ENCODE data around the gene SETBP1.

Gene SETBP1

DNA sequence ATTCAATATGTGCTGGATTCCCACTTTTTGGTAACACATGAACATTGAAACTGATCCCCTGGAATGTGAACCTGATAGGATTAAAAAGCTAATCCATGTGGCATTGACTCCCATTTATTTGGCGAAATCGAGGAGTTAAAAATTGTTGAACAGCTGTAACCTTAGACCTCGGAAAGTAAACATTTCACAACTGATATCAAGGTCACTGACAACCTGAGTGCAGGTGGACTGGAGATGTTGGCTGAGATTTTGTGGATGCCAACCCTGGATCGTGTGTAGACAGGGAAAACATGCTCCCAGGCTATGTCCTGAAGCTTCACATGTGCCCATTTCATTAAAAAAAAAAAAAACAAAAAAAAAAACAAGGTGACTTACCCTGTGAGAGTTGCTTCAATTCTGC, 204.8 kb downstream of the SETBP1 start:
- DNase-seq: no peak
- in situ Hi-C loops (cut with HindIII; ENCODE audit: low pct_ligation_motif_present, low sequenced_read_pairs): no loop called here
- Histone ChIP-seq H3K27ac (no peak overlapping the region), H3K4me3 (ENCODE audit: low read depth, low read length) (no peak overlapping the region), H3K27me3 (replicated peaks) (no peaks in the 10 kb centered on the region), H3K36me3 (replicated peaks) (no peaks in the 10 kb centered on the region)
- TF ChIP-seq, protein P1, sequence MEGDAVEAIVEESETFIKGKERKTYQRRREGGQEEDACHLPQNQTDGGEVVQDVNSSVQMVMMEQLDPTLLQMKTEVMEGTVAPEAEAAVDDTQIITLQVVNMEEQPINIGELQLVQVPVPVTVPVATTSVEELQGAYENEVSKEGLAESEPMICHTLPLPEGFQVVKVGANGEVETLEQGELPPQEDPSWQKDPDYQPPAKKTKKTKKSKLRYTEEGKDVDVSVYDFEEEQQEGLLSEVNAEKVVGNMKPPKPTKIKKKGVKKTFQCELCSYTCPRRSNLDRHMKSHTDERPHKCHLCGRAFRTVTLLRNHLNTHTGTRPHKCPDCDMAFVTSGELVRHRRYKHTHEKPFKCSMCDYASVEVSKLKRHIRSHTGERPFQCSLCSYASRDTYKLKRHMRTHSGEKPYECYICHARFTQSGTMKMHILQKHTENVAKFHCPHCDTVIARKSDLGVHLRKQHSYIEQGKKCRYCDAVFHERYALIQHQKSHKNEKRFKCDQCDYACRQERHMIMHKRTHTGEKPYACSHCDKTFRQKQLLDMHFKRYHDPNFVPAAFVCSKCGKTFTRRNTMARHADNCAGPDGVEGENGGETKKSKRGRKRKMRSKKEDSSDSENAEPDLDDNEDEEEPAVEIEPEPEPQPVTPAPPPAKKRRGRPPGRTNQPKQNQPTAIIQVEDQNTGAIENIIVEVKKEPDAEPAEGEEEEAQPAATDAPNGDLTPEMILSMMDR (IDR thresholded peaks at IDR 0.05; ENCODE audit: low read depth, low read length, missing control alignments): no peak

- no peaks in the 10 kb centered on the region for H3K27me3 ChIP-seq (replicated peaks)
- no peak overlapping the region for H3K4me3 ChIP-seq (ENCODE audit: low read depth, low read length)
- H3K27ac ChIP-seq: no peak overlapping the region
- H3K36me3 ChIP-seq (replicated peaks): no peaks in the 10 kb centered on the region
- in situ Hi-C loops (cut with HindIII; ENCODE audit: low pct_ligation_motif_present, low sequenced_read_pairs): no loop called here
- peak; percentile 76 for DNase-seq
- TF ChIP-seq, protein P1 (IDR thresholded peaks at IDR 0.05; ENCODE audit: low read depth, low read length, missing control alignments): no peak
Measured at GRCh38 chr18:44887227-44887631, 206.5 kb downstream of the SETBP1 start.

DNA sequence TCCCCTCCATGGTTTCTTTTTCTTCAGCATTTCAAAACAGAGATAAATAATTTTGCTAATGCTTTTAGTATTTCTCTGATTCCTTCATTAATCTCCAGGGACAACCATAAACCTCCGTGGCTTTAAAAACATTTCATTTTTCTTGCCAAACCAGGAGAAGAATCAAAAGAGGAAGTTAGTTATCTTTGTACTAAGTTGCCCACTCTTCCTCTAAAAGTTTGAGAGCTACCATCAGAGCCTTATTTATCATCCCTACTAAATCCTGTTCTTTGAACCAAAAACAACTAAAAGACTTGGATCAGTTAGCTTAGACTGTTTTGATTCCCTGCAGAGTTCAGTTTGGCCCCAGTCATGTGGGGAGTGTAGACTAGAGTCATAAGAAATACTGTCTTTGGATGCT, 208.4 kb downstream of the SETBP1 start:
- Histone ChIP-seq H3K27ac (no peak overlapping the region), H3K36me3 (replicated peaks) (no peaks in the 10 kb centered on the region), H3K27me3 (replicated peaks) (no peaks in the 10 kb centered on the region), H3K4me3 (ENCODE audit: low read depth, low read length) (no peak overlapping the region)
- no peak for DNase-seq
- in situ Hi-C loops (cut with HindIII; ENCODE audit: low pct_ligation_motif_present, low sequenced_read_pairs): no loop called here
- TF ChIP-seq, protein P1 (IDR thresholded peaks at IDR 0.05; ENCODE audit: low read depth, low read length, missing control alignments): no peak

DNA sequence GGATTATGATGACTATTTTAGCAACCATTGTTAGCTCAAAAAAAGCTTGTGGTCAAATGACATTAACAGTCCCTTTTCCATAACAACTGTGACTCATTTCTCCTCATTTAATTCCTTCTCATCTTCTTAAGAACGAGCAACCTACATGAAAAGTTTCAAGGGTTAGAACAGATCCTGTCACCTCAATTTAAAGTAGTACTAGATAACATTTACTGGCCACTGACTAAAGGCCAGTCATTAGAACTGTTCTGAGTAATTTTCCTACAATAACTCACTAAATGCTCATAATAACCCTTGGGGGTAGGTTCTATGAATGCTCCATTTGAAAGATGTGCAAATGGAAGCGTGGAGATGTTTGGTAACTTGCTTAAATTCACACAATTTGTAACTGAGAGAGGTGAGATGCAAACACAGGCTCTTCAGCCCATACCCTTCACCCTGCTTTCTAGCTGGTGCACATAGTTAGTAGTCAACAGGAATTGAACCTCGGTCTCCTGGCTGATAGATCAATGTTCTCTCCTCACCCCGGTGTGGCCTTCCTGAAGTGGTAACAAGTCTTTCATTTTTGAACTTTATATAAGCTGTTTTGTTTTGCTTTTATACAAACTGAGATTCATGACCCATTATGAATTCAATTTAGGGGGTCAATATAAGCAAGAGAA, 212.5 kb downstream of the SETBP1 start:
- DNase-seq: no peak
- in situ Hi-C loops (cut with HindIII; ENCODE audit: low pct_ligation_motif_present, low sequenced_read_pairs): no loop called here
- TF ChIP-seq, protein P1 (IDR thresholded peaks at IDR 0.05; ENCODE audit: low read depth, low read length, missing control alignments): no peak
- H3K36me3 ChIP-seq (replicated peaks): no peaks in the 10 kb centered on the region
- H3K27ac ChIP-seq: no peak overlapping the region
- no peak overlapping the region for H3K4me3 ChIP-seq (ENCODE audit: low read depth, low read length)
- no peaks in the 10 kb centered on the region for H3K27me3 ChIP-seq (replicated peaks)

DNA sequence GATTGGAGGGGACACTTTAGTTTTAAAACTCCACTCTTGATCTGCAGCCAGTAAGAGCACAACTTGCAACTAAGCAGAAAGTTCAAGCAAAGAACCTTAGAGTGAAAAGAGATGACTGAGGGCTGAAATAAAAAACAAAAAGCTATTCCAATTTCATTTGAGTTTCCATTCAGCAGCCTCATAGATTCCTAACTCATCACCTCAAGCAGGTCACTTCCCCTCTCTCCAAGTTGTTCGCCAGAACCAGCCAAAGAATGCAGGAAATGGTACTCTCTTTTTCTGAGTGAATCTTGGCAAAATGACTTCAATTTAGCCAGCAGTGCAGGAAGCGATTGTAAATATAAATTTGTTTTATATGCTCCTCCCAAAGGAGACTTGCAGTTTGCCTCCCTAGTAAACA, 213.3 kb downstream of the SETBP1 start:
- Histone ChIP-seq H3K27me3 (replicated peaks) (no peaks in the 10 kb centered on the region), H3K4me3 (ENCODE audit: low read depth, low read length) (no peak overlapping the region), H3K36me3 (replicated peaks) (no peaks in the 10 kb centered on the region), H3K27ac (no peak overlapping the region)
- TF ChIP-seq, protein P1 (IDR thresholded peaks at IDR 0.05; ENCODE audit: low read depth, low read length, missing control alignments): no peak
- DNase-seq: no peak
- in situ Hi-C loops (cut with HindIII; ENCODE audit: low pct_ligation_motif_present, low sequenced_read_pairs): no loop called here
